LNCaP clone FGC (cell line): ENCODE measurements around the gene ZNF689.

Source experiments
- DNase-seq: peaks from one replicate; pipeline ENCODE4 v3.0.0-alpha.2; 2011; ENCODE audit warnings: low read depth
- H3K4me3 ChIP-seq: 2 replicates; pipeline ENCODE4 v1.5.1; 2011; ENCODE audit warnings: mild to moderate bottlenecking, low read depth, low read length, control low read depth
- TF ChIP-seq, protein P1 (sequence below): IDR thresholded peaks from 2 replicates; pipeline ENCODE4 v1.5.1; 2012; ENCODE audit warnings: mild to moderate bottlenecking; ENCODE audit not compliant: control insufficient read depth, insufficient read depth; ENCODE audit errors: extremely low read depth

ZNF689 gene

GRCh38 chr16:30582611-30583340 is 27.4 kb downstream of the ZNF689 start:
- DNase-seq = no peak
- H3K4me3 ChIP-seq = no peak overlapping the region
- TF ChIP-seq, protein P1, sequence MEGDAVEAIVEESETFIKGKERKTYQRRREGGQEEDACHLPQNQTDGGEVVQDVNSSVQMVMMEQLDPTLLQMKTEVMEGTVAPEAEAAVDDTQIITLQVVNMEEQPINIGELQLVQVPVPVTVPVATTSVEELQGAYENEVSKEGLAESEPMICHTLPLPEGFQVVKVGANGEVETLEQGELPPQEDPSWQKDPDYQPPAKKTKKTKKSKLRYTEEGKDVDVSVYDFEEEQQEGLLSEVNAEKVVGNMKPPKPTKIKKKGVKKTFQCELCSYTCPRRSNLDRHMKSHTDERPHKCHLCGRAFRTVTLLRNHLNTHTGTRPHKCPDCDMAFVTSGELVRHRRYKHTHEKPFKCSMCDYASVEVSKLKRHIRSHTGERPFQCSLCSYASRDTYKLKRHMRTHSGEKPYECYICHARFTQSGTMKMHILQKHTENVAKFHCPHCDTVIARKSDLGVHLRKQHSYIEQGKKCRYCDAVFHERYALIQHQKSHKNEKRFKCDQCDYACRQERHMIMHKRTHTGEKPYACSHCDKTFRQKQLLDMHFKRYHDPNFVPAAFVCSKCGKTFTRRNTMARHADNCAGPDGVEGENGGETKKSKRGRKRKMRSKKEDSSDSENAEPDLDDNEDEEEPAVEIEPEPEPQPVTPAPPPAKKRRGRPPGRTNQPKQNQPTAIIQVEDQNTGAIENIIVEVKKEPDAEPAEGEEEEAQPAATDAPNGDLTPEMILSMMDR = no peak

DNA sequence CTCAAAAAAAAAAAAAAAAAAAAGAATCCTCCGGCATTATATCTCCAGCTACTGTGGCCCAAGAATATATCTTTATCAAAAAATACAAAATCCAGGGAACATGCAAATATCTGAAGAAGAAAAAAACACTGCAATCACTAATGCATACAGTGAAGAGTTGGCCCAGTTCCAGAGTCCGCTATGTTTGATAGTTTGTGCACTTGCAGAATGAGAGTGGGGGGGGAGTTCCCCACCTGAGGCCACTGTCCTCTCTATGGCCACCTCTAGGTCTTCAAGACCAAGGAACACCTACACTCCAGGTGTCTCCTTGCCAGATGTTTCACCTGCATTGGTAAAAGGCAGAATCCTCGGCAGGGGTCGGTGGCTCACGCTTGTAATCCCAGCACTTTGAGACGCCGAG is 28.7 kb downstream of the ZNF689 start:
- TF ChIP-seq, protein P1 = no peak
- H3K4me3 ChIP-seq = no peak overlapping the region
- no peak for DNase-seq

- TF ChIP-seq, protein P1 = no peak
- no peak overlapping the region for H3K4me3 ChIP-seq
- DNase-seq = no peak
Observed at GRCh38 chr16:30574678-30575077, 35.5 kb downstream of the ZNF689 start.

GRCh38 chr16:30571445-30572322 is 38.5 kb downstream of the ZNF689 start, which contains the start of gene ZNF688:
Gene ZNF688 (minus strand): TSS chr16:30571714. CDS start chr16:30571629, 85 bp downstream.
- TF ChIP-seq, protein P1 = no peak
- peak; percentile 88 for DNase-seq
- H3K4me3 ChIP-seq = peak within 1 kb of the TSS; percentile 79

DNA sequence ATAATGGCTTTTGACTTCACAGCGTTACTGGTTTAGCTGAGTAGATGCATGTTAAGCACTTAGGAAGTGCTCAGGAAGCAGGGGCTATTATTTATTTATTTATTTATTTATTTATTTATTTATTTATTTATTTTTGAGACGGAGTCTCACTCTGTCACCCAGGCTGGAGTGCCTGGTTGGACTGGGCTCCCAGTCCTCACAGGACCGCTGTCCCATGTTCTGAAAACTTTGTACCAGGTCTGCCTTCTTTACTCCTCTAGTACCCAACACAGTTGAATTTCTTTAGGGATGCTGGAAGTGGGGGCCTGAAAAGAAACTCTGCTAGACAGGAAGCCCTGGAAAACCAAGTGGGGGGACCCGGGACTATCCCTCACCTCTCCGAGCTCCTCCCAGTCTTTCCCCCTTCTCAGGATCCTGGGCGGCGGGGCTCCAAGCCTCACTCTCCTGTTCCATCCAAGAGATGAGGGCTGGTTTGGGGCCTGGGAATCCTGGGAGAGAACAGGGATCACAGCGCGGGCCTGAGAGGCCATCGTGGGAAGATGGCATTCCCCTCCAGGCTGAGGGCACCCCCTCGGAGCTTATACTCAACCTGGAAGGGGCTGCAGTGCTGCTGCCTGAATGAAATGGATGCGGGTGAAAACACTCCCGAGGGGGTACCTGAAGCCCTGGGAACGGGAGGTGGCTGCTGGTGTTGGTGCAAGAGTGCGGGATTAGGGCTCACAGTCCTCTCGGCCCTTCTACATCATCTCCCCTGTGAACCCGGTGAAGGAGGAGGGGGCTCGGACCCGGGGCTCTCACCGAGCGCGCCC is 39.3 kb downstream of the ZNF689 start:
- TF ChIP-seq, protein P1 = no peak
- DNase-seq = no peak
- peak overlapping the region; percentile 79 for H3K4me3 ChIP-seq

DNA sequence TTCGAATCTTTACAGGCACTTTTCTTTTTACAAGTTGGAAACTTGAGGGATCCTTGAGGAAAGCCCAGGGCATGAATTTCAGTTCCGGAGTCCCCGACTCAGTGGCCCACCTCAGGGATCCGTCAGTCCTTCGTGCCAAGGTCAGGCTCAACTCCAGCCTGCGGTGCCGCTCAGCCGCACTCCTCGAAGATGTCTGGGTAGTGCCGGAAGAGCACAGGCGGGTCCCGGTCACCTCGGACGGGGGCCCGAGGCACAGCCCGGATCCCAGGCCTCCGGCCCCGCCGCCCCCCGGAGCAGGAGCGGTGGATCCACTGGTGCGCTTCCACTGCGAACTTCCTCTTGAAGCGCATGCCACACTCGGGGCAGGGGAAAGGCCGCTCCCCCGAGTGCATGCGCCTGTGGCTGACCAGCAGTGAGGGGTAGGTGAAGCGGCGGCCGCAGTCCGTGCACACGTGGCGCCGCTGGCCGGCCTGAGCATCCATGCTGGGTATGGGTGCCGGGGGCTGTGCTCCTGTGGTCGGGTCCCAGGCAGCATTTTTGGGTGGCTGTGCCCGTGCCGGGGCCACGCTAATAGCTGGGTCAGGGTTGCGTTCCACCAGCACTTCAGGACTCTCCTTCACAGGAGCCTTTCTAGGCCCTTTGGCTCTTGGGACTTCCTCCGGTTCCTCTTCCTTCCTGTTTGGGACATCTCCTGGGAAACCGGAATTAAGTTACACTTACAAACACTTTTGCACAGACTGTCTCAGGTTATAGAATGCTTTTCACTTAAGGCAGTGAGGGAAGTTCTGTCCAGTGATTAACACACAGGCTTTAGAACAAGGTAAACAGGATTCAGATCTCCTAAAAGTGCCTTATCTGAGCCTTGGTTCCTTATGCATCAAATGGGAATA is 40.2 kb downstream of the ZNF689 start:
- TF ChIP-seq, protein P1 = no peak
- no peak overlapping the region for H3K4me3 ChIP-seq
- no peak for DNase-seq
